ENCODE measurements around the gene CEP162.
"Not testable (repeated sequence)": the region's sequence is repeated elsewhere in the genome, so short reads cannot be mapped to it uniquely, and the experiment has no call there.

Gene CEP162, protein sequence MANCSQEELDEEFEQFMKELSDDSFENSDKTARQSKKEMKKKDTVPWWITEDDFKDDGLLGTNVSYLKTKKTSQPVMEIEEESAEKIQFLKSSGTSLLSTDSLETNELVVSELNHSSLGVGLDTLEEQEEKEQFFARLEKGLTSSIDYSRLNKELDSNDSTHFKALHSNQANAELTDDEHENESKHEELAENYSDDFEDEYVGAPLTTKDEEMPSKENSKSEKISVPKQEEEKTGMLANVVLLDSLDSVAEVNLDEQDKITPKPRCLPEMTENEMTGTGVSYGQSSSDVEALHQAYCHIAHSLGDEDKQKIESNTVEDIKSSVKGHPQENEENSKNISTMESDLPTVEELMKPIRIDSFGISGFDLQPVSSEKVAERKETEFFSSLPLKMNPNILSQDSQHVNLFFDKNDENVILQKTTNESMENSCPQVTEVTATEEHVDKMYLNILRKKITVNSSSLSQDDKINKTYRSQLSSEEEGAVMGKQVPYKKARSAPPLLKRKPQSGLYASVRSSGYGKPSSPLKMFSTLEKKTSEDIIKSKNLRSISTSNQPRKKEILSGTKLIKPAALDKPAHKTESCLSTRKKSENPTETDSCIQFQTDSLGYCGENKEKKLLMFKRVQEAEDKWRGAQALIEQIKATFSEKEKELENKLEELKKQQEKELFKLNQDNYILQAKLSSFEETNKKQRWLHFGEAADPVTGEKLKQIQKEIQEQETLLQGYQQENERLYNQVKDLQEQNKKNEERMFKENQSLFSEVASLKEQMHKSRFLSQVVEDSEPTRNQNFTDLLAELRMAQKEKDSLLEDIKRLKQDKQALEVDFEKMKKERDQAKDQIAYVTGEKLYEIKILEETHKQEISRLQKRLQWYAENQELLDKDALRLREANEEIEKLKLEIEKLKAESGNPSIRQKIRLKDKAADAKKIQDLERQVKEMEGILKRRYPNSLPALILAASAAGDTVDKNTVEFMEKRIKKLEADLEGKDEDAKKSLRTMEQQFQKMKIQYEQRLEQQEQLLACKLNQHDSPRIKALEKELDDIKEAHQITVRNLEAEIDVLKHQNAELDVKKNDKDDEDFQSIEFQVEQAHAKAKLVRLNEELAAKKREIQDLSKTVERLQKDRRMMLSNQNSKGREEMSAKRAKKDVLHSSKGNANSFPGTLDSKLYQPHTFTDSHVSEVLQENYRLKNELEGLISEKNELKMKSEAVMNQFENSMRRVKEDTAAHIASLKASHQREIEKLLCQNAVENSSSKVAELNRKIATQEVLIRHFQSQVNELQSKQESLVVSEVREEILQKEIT (N-terminal part only)

GRCh38 chr6:84227434-84228197 lies at the start of gene CEP162:
Gene CEP162 (minus strand): TSS chr6:84227643. CDS start chr6:84226393, 1,250 bp downstream.
- DNase-seq, result peak; percentile 93

- DNase-seq, result no peak
Measured at GRCh38 chr6:84274856-84275255, 47.4 kb upstream of the CEP162 start.

- no peak for DNase-seq
Measured at GRCh38 chr6:84273048-84273809, 45.8 kb upstream of the CEP162 start.

DNA sequence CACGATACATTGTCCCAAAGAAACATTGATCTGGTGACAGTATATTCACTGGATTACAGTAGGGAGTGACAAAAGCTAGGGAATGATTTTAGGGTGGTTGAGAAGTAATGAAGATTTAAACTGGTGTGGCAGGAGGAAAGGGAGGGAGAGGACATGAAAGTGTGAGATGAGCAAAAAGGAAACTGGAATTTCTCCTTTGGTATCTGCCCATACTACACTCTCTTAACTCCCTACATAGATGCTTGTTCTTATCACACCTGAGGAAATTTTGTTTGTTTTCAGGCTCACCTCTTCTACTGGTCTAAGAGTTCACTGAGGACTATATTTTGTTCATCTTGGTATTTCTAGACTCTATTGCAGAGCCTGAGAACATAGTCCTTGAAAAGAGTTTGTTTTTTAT lies 44.9 kb upstream of the CEP162 start:
- no peak for DNase-seq

GRCh38 chr6:84271061-84271716 lies 43.7 kb upstream of the CEP162 start:
- DNase-seq, result no peak

- no peak for DNase-seq
Measured at GRCh38 chr6:84269947-84270733, 42.7 kb upstream of the CEP162 start.

DNA sequence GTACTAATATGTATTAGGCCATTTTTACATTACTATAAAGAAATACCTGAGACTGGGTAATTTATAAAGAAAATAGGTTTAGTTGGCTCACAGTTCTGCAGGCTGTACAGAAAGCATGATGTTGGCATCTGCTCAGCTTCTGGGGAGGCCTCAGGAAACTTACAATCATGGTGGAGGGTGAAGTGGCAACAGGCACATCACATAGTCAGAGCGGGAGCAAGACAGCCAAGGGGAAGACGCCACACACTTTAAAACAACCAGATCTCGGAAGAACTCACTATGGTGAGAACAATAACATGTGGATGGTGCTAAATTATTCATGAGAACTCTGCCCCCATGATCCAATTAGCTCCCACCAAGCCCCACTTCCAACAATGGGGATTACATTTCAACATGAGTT lies 41.3 kb upstream of the CEP162 start:
- DNase-seq, result no peak

DNA sequence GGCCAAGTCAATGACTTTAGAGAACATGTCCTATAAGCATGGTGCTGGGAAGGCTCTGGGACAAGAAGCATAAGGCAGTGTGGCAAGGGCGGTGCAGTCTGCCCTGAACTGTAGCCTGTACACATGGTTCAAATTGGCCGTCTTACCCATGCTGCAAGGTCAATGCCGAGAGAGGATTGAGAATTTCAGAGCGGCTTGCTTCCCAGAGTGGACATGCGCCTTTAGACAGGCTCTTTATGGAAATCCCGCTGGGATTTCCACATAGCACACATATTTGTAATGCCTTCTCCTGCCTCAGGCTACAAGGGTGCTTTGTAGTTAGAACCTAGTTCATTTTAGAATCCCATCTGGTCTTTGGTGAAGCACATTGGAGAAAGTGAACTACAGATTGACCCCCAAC lies 36.1 kb upstream of the CEP162 start:
- no peak for DNase-seq

GRCh38 chr6:84260926-84261325 lies 33.5 kb upstream of the CEP162 start:
- DNase-seq, result no peak

DNA sequence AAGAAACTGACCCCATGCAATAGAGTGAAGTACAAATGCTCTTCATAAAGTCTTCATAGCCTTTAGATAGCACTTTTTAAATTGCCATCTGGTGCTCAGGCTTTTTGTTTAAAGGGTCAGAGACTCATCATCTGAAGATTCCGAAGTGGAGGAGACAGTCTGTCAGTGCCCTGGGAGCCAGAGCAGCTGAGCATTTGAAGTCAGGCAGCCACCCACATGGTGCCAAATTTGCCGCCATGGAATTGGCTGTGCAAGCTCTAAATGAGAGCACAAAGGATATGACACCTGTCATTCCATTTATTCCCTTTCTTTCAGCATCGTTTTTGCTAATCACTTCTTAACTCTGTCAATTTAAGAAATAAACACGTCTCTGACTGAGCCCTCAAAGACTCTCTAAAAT lies 32.8 kb upstream of the CEP162 start:
- no peak for DNase-seq

DNA sequence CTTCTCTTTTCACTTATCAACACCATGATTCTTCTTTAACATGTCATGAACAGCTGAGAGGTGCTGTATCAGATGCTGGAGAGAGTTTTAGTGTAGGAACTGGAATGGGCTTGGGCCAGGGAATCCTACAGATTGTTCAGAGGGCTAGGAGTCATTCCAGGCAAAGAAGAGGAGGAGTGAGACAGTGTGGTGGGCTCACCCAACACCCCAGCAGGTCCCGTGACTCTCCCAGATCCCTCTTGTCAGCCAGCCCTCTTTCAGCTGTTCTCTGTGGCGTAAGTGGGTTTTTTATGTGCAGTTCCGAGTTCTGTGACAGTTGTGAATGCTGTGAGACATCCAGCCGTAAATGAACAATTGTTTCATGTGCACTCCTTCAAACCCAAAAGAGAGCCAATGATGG lies 31.4 kb upstream of the CEP162 start:
- no peak for DNase-seq

GRCh38 chr6:84258268-84258667 lies 30.8 kb upstream of the CEP162 start:
- no peak for DNase-seq

- no peak for DNase-seq
Measured at GRCh38 chr6:84255641-84256040, 28.2 kb upstream of the CEP162 start.

DNA sequence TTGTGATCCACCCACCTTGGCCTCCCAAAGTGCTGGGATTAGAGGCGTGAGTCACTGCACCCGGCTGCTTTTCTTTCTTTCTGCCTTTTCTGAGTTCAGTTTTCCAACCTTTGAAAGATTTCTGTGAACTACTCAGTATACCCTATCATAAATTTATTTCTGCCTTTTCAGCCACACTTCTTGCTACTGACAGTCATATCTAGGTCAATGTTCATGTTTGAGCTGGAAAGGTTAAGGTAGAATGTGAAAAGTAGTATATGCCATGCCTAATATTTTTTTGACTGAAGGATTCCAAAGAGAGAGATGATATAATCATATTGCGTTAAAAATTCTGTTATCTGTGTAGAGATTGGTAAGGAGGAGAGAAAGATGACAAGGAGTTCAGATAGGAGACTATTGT lies 25.9 kb upstream of the CEP162 start:
- DNase-seq, result no peak

- no peak for DNase-seq
Measured at GRCh38 chr6:84251891-84252539, 24.6 kb upstream of the CEP162 start.

GRCh38 chr6:84249724-84250123 lies 22.3 kb upstream of the CEP162 start:
- no peak for DNase-seq

DNA sequence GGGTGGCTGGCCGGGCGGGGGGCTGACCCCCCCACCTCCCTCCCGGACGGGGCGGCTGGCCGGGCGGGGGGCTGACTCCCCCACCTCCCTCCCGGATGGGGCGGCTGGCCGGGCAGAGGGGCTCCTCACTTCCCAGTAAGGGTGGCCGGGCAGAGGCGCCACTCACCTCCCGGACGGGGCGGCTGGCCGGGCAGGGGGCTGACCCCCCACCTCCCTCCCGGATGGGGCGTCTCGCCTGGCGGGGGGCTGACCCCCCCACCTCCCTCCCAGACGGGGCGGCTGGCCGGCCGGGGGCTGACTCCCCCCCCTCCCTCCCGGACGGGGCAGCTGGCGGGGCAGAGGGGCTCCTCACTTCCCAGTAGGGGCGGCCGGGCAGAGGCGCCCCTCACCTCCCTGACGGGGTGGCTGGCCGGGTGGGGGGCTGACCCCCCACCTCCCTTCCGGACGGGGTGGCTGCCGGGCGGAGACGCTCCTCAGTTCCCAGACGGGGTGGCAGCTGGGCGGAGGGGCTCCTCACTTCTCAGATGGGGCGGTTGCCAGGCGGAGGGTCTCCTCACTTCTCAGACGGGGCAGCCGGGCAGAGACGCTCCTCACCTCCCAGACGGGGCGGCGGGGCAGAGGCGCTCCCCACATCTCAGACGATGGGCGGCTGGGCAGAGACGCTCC lies 17.1 kb upstream of the CEP162 start:
- not testable (repeated sequence) for DNase-seq

GRCh38 chr6:84243240-84243639 lies 15.8 kb upstream of the CEP162 start:
- no peak for DNase-seq

DNA sequence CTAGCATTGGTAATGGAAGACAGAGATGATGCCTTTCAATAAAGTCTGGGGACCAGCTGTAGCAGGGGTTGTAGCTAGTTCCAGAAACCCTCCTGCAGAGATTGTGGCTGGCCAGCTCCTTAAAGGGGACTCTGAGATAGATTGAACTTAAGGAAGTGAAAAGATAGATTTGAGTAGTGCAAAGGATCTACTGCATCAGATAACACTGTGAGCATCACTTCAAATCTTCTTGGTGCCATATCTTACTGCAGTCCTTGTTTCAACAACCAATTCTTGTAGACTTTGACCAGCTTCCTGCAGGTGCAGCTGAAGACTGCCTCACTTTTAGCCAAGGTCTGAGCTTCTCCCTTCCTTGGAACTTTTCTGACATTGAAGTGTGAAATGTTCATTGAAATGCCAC lies 14.8 kb upstream of the CEP162 start:
- DNase-seq, result no peak

Measured in stimulated activated CD4-positive, alpha-beta T cell treated with anti-CD3 and anti-CD28 coated beads, Interleukin-15, amount 100 ng/mL, for 24 hours (primary cell).